GM18517 (cell line): Measurements from ENCODE around the gene TNIP2.

Experiments used
- ATAC-seq: cut with Tn5 transposase; IDR thresholded peaks from one replicate; pipeline ENCODE4 v1.9.1; 2021; ENCODE audit warnings: mild to moderate bottlenecking, moderate library complexity; ENCODE audit not compliant: unreplicated experiment

Gene TNIP2

DNA sequence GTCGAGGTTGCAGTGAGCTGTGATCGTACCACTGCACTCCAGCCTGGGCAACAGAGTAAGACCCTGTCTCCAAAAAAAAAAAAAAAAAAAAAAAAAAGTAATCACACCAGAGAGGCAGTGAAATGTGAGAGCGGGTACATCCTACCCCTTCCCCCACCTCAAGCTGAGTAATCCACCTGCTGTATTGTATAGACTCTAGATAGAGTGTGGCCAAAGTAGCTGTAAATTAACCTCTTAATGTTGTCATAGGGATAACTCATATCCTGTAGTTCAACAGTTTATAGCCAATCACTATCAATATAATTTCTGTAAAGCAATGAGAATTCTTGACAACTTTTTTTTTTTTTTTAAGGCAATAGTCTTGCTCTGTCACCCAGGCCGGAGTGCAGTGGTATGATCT lies 30.8 kb downstream of the TNIP2 start:
- no peak for ATAC-seq

DNA sequence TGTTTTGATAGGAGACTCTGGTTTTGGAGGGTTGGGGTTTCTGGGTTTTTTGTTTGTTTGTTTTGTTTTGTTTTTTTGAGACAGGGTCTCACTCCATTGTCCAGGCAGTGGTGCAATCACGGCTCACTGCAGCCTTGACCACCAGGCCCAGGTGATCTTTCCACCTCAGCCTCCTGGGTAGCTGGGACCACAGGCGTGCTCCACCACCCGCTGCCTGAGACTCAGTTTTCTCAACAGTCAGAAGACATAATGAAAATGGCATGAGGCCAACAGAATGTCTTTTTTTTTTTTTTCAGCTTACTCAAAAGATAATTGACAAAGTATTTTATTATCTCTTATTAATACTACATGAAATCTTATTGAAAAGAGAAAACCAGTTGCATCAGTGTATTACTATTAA lies 32.4 kb downstream of the TNIP2 start:
- ATAC-seq: no peak

DNA sequence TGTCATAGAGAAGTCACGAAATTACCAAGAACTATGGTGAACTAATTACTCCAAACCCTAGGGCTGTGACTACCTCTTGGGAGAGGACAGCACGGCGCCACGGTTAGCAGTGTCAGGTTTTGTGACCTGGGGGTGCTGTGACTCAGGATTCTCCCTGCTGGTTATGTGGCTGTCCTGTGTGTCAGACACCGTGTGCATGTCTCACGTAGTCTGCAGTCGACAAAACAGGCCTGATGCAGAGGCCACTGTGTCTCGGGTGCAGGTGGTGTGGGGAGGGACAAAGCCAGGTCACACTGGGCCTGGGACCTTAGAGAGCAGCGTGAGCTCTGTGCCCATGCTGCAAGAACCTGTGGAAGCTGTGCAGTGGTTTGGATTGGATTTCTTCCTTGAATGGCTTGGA lies 34.1 kb downstream of the TNIP2 start:
- no peak for ATAC-seq

DNA sequence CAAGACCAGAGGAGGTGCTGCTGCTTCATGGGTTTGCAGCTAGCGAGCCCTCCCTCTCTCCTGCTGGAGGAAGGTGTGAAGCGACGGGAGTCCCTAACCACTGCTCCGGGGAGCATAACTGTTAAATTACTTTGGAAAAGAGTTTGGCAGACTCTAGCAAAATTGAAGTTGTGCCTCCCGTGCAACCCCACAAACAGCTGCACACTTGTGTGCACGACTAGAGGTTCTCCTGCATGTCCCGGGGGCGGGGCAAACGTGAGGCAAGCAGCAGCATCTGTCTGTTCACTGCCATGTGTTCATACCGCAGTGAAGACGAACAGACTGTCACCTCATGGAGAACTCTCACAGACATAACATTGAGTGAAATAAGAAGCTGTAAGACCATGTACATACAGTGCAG lies 34.5 kb downstream of the TNIP2 start:
- ATAC-seq: no peak

DNA sequence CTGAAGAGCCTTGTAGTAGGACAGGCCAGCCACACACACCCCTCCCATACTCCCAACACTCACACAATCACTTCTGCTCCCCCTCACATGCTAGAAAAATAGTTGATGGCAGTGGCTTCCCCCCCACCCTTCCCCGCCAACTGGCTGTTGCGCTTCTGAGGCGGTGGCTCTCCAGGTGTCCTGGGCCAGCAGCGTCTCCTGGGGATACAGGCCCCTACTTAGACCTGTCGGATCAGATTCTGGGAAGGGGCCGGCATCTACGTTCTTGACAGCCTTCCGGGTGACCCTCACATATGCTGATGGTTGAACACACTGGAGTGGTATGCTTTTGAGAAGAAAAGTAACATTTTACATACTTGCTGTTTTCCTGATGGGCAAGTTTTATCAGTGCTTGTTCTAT lies 39.9 kb downstream of the TNIP2 start:
- no peak for ATAC-seq

DNA sequence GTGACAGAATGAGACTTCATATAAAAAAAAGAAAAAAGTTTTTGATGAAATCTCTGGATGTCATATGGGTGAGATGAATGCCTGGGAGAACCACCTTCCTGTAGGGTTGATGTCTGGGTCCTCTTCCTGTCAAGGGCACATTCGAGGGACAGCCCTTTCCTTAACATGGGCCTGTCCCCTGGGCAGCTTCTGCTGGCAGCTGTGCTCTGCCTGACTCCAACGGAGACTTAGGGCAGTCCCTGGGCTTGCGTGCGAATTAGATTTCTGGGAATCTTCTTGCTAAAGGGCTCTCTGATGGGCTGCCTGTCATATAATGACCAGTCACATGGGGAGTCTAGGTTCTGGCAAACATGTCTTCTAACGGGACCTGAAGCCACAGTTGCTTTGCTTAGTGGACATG lies 40.7 kb downstream of the TNIP2 start:
- no peak for ATAC-seq

DNA sequence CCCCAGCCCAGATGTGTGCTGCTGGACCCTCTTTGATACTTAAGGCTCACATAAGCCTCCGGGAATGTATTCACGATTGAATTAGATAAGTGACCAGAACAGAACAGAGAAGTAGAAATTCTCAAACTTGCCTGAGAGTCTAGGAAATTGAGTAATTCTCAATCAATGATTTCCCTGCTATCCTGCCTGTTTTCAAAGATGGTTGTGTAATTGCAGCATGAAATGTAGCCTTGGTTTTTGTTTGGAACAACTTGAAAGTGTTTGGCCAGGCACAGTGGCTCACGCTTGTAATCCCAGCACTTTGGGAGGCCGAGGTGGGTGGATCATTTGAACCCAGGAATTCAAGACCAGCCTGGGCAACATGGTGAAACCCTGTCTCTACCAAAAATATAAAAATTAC lies 41.2 kb downstream of the TNIP2 start:
- ATAC-seq: no peak

DNA sequence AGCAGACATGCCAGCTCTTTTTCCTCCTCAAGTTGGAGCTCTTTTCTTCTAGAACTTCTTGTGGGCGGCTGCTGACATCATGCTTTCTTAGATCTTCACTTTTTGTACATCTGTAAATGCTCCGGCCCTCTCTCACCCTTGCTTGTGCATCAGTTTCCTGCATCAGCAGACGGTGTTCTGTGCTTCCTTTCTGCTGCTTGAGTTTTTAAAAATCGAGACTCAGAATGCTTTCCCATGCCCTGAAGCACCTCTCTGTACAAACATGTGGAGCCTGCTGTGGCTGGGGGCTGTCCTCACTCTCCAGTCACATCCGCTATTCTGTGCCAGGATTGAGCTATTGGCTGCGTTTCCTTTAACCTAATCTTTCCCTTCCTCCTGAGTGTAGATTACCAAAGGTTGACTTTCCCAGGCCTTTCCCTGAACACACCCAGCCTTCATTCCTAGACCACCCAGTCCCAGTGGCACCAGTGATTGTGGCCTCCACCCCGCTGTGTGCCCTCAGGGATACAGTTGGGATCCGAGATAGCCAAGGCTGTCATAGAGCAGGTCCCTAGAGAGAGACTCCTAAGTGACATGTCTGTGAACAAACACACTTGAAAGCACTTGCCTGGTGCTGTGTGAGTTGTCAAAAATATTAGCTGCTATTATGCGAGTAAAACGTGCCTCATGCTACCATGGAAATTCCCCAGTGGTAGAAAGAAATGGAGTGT lies 41.9 kb downstream of the TNIP2 start:
- ATAC-seq: no peak

DNA sequence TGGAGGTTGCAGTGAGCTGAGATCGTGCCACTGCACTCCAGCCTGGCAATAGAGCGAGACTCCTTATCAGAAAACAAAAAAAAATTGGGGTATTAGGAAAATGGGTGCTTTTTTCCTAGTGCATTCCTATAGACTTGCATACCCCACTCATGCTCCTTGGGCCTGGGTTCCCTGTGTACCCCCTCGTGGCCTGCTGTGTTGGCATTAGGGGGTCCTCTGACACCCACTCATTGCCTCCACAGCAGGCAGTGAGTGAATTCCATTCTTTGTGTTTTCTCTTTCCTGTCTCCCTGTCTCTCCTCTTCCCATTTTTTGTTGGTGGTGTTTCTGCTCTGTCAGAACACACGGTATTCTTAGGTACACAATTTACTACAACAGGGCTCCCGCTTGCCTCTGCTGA lies 42.8 kb downstream of the TNIP2 start:
- no peak for ATAC-seq

DNA sequence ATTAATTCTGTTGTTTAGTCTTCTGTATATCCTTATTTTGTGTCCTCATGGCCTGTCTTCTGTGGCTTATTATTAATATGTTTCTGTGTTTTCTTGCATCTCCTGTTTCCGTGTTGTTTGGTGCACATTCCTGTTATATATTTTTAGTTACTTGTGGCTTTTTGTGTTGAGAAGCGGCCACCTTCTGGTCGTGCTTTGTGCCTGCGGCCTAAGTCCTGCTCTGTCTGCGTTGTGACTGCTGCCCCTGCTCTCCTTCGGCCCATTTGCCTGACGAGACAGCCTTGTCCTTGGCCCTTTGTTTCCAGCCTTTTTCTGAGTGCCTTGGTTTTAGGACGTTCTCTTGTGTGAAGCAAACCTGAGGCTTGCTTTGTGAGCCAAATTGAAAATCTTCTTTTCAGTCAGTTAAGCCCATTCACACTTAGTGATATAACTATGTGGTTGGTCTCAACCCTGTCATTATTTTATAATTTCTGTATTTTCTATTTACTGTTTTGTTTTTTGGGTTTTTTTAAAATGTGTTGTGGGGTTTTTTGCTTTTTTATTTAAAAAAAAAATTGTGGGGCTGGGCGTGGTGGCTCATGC lies 43.8 kb downstream of the TNIP2 start:
- ATAC-seq: no peak

DNA sequence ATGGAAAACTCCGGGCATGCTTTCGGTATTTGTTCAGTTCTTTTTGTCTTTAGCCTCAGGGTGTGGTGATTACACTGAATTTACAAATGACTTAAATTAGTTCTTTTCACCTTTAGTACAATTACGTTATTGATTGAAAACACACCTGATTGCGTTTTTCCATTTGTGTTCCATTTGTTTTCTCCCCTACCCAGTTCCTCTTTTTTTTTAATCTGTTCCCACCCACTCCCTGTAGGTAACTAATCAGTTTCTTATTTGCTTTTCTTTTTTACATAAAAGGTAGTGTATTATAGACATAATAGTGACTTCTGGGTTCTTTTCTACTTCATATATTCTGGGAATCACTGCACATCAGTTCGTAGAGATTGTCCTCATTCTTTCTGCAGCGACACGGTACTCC lies 53.4 kb downstream of the TNIP2 start:
- ATAC-seq: no peak

DNA sequence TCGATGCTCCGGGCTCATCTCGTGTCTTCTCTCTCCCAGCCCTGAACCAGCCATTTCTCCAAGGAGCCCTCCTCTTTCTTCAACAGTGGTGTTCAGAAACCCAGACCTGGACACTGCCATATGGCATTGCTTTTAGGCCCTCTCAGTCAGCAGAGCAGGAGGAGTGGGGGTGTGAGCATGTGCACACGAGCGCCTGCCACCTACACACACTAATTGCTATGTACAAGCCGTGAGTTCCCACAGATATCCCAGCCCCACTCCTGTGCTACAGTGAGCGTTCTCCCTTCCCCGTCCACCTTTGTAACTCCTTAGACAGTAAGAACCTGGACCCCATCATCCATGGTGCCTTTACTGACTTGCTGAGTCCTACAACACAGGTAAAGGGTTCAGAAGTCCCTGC lies 53.8 kb downstream of the TNIP2 start:
- no peak for ATAC-seq

DNA sequence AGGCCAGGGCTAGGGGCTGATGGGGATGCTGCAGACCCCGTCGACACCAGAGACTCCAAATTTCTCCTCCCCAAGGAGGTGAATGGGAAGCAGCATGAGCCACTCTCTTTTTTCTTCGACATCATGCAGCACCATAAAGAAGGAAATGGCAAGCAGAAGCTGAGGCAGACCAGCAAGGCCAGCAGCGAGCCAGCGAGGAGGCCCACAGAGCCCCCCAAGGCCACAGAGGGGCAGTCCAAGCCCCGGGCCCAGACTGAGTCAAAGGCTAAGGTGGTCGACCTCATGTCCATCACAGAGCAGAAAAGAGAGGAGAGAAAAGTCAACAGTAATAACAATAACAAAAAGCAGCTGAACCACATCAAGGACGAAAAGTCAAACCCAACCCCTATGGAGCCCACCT lies 56.1 kb downstream of the TNIP2 start:
- ATAC-seq: no peak

DNA sequence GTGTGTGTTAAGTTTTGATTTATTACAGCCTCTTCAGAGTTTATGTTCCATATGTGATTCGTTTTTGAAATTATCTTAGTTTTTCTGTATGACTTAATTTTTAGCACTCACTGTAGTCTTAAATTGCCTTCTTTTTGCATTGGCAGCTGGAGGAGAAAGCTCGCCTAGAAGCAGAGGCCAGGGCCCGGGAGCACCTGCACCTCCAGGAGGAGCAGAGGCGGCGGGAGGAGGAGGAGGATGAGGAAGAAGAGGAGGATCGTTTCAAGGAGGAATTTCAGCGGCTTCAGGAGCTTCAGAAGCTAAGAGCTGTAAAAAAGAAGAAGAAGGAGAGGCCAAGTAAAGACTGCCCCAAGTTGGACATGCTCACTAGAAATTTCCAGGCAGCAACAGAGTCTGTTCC lies 56.6 kb downstream of the TNIP2 start:
- ATAC-seq: no peak

DNA sequence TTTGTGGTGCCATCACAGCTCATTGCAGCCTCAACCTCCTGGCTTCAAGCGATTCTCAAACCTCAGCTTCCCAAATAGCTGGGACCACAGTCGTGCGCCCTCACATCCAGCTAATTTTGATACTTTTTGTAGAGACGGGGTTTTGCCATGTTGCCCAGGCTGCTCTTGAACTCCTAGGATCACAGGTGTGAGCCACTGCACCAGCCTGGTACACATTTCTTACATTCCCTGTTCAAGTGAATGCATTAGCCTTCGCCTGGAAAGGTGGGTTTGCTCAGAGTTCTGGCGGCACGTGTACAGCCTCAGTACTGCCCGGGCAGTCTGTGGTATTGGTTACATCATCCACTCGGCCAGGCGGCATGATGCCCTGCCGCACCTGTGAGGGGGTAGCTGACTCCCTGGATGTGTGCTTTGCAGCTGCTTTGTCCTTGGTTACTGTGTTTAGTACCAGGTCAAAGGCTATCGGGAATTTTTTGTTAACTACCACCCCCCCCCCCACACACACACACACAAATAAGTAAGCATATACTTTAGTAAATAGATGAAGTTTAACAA lies 57.1 kb downstream of the TNIP2 start:
- ATAC-seq: no peak

DNA sequence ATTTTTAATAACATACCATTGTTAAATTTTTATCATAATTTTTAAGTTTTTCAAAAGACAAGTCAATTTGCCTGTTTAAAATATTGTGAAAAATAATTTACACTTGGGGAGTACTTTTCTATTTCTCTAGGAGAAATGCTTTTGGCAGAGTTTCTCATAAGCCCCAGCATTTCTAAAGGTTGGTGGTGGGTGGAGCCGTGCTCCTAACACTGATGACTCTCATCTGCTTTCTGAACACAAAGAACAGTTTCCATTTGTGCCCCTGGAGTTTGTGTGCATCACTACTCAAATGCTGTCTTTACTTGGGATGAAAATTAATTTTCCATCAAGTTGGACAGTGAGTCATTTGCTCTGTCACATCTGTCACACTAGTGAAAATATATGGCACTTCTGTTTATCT lies 57.6 kb downstream of the TNIP2 start:
- no peak for ATAC-seq

DNA sequence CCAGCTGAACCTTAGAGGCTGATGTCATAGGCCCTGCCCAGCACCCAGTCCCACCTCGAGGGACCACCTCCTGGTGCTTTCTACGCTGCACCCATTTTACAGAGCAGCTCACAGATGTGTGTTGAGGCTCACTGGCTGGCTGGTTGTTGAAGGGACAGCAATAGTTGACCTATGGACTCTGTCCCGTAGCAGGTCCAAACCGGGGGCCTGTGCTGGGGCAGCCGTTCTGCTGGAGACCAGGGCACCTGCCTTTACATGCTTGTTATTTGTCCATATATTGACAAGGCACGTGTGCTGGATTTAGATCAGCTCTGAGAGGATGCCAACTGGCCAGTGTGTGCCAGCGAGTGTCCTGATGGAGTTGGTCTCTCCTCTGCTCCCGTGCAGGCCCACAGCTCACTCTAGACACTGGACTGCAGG lies 58.1 kb downstream of the TNIP2 start:
- no peak for ATAC-seq

DNA sequence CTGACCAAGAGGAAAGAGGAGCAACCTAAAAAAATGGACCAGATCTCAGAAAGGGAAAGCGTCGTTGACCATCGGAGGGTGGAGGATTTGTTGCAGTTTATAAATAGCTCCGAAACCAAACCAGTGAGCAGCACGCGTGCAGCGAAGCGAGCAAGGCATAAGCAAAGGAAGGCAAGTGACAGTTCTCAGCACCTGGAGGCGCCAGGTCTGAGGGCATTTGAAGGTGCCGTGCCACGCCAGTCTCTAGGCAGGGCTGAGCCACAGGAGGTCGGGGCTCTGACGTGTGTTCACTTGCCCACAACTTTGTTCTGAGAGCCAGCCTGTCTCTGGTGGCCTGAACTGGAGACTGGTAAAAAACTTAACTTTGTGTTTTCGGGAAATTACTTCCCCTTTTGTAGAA lies 59.7 kb downstream of the TNIP2 start:
- ATAC-seq: peak; percentile 93

DNA sequence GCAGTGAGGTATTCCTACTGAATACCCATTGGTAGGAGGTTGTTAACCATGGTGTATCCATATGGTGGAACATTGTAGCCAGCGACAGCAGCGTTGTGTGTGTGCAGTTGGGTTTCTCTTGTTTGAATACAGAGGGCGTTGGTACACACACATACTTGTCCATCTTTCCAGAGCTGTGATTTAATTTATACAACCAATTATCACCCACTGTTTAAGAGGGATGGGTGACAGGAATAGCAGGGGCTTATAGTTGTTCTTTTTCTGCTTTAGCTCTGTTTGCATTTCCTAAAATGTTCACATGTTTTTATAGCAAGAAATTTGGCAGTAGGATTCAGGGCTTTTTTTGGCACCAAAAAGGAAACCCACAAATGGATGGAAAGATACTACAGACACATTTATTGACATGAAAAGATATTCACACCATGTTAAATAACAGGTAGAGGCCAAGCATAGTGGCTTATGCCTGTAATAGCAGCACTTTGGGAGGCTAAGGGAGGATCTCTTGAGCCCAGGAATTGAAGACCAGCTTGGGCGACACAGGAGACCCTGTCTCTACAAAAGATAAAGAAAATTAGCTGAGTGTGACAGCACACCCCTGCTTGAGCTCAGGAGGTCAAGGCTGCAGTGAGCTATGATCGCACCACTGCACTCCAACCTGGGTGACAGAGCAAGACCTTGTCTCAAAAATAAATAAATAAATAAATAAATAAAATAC lies 60.6 kb downstream of the TNIP2 start:
- no peak for ATAC-seq

DNA sequence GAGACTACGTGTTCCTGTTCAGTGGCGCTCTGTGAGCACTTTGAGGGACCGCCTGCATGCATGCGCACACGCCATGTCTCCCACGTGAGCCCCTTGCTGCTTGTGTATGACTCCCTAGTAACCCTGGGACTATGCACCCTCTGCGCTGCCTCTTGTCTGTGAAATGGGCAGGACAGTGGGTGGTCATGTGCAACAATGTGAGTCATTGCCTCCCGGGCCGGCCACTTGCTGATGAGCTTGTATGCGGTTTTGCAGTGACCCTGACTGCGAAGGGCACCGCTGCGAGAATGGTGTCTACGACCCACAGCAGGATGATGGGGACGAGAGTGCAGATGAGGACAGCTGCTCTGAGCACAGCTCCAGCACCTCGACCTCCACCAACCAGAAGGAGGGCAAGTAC lies 61.4 kb downstream of the TNIP2 start:
- no peak for ATAC-seq

DNA sequence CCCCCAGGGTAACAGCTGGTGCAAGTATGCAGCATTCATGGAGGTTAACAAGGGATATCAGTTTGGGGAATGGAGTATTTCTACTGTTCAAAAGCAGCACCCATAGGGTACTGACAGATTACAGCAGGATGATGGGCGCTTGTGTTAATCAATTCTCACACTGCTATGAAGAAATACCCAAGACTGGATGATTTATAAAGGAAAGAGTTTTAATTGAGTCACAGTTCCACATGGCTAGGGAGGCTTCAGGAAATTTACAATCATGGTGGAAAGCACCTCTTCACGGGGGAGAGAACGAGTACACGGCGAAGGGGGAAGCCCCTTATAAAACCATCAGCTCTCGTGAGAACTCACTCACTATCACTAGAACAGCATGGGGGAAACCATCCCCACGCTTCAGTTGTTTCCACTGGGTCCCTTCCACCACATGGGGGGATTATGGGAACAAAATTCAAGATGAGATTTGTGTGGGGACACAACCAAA lies 64.1 kb downstream of the TNIP2 start:
- no peak for ATAC-seq
